MM.1S (cell line): Measurements from ENCODE around the gene PTTG1IP.

Experiments used
- EZH2 ChIP-seq: fragments of 300-600 bp; sonication (generic); optimal IDR thresholded peaks from 2 replicates; pipeline ENCODE3; 2017; ENCODE audit warnings: low read depth, mild to moderate bottlenecking, antibody characterized with exemption, low read length, mixed read lengths
- EZH2phosphoT487 ChIP-seq: fragments of 300-600 bp; sonication (generic); IDR thresholded peaks from 2 replicates; pipeline ENCODE4 v1.6.1; 2018; ENCODE audit warnings: antibody characterized with exemption, low read length
- TF ChIP-seq, protein P1 (sequence below): fragments of 300-600 bp; sonication (generic); IDR thresholded peaks from 2 replicates; pipeline ENCODE4 v1.5.1; 2016; ENCODE audit warnings: antibody characterized with exemption, low read length, mixed read lengths

DNA sequence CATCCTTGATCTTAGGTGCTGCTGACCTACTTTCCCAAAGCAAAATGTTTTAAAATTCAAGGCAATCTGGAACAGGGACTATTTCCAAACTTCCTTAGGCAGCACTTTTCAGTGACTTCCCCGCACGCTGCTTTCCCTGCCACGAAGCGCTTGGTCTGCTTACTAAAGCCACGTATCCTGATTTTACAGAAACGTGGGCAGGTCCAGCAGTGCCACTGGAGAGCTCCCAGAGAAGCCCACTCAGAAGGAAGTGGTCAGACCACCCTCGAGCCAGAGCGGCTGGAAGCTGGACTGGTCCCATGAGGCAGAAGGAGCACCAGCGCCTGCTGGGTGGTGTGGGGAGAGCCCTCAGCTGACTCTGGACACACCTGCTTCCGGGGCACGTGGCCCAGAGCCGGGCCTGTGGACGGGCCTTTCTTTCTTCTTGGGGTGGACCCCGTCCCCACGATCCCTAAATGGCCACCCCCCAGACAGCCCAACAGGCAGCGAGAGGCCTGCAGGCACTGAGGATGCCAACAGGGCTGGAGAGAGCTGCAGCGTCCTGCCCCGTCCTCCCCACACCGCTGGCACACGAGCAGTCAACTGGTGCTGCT is 23.2 kb downstream of the PTTG1IP start:
- TF ChIP-seq, protein P1, sequence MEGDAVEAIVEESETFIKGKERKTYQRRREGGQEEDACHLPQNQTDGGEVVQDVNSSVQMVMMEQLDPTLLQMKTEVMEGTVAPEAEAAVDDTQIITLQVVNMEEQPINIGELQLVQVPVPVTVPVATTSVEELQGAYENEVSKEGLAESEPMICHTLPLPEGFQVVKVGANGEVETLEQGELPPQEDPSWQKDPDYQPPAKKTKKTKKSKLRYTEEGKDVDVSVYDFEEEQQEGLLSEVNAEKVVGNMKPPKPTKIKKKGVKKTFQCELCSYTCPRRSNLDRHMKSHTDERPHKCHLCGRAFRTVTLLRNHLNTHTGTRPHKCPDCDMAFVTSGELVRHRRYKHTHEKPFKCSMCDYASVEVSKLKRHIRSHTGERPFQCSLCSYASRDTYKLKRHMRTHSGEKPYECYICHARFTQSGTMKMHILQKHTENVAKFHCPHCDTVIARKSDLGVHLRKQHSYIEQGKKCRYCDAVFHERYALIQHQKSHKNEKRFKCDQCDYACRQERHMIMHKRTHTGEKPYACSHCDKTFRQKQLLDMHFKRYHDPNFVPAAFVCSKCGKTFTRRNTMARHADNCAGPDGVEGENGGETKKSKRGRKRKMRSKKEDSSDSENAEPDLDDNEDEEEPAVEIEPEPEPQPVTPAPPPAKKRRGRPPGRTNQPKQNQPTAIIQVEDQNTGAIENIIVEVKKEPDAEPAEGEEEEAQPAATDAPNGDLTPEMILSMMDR, result no peak
- TF ChIP-seq EZH2phosphoT487 (no peak), EZH2 (no peak)
